Measurements from ENCODE around the gene HDLBP.

Gene HDLBP

GRCh38 chr2:241187918-241188234 is 127.6 kb downstream of the HDLBP start:
- no peak for TF ChIP-seq FOXP2 (optimal IDR thresholded peaks at IDR 0.05; ENCODE audit: borderline replicate concordance, extremely low read depth, extremely low read length, insufficient read depth)
- TF ChIP-seq, protein P1, sequence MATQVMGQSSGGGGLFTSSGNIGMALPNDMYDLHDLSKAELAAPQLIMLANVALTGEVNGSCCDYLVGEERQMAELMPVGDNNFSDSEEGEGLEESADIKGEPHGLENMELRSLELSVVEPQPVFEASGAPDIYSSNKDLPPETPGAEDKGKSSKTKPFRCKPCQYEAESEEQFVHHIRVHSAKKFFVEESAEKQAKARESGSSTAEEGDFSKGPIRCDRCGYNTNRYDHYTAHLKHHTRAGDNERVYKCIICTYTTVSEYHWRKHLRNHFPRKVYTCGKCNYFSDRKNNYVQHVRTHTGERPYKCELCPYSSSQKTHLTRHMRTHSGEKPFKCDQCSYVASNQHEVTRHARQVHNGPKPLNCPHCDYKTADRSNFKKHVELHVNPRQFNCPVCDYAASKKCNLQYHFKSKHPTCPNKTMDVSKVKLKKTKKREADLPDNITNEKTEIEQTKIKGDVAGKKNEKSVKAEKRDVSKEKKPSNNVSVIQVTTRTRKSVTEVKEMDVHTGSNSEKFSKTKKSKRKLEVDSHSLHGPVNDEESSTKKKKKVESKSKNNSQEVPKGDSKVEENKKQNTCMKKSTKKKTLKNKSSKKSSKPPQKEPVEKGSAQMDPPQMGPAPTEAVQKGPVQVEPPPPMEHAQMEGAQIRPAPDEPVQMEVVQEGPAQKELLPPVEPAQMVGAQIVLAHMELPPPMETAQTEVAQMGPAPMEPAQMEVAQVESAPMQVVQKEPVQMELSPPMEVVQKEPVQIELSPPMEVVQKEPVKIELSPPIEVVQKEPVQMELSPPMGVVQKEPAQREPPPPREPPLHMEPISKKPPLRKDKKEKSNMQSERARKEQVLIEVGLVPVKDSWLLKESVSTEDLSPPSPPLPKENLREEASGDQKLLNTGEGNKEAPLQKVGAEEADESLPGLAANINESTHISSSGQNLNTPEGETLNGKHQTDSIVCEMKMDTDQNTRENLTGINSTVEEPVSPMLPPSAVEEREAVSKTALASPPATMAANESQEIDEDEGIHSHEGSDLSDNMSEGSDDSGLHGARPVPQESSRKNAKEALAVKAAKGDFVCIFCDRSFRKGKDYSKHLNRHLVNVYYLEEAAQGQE (IDR thresholded peaks at IDR 0.05; ENCODE audit: insufficient read depth in 1 of 2, low read depth in 2 of 2, low read length in 2 of 2): no peak

GRCh38 chr2:241187101-241187917 is 128.2 kb downstream of the HDLBP start:
- no peak for TF ChIP-seq TAF1 (IDR thresholded peaks at IDR 0.05; ENCODE audit: borderline replicate concordance, insufficient read depth, low read length)
- no peak for TF ChIP-seq SIN3A (IDR thresholded peaks at IDR 0.05; ENCODE audit: borderline replicate concordance, insufficient read depth, low read length)
- TF ChIP-seq POLR2AphosphoS5 (IDR thresholded peaks at IDR 0.05; ENCODE audit: low read depth, low read length): no peak
- TF ChIP-seq FOXP2 (optimal IDR thresholded peaks at IDR 0.05; ENCODE audit: borderline replicate concordance, extremely low read depth, extremely low read length, insufficient read depth): no peak
- TF ChIP-seq, protein P1 (IDR thresholded peaks at IDR 0.05; ENCODE audit: insufficient read depth in 1 of 2, low read depth in 2 of 2, low read length in 2 of 2): no peak

DNA sequence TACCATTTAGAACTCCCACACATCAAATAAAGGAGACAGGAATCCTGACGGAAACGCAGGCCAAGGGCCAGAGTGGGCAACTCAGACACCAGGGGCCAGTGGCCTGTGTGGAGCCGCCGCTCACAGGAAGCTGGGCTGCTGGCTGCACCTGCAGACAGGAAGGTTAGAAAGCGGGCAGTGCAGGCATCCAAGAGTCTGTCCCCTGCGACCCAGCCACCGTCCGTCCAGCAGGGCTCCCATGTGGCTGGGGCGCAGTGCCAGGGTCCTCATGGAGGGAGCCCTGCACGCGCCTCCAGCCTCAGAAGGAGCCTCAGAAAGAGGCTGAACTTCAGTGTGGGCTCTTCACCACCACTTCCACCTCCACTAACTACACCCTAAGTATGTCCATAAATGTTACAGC is 129.5 kb downstream of the HDLBP start:
- TF ChIP-seq FOXP2 (optimal IDR thresholded peaks at IDR 0.05; ENCODE audit: borderline replicate concordance, extremely low read depth, extremely low read length, insufficient read depth): no peak
- no peak for TF ChIP-seq TAF1 (IDR thresholded peaks at IDR 0.05; ENCODE audit: borderline replicate concordance, insufficient read depth, low read length)
- no peak for TF ChIP-seq SIN3A (IDR thresholded peaks at IDR 0.05; ENCODE audit: borderline replicate concordance, insufficient read depth, low read length)
- TF ChIP-seq, protein P1 (IDR thresholded peaks at IDR 0.05; ENCODE audit: insufficient read depth in 1 of 2, low read depth in 2 of 2, low read length in 2 of 2): no peak
- TF ChIP-seq POLR2AphosphoS5 (IDR thresholded peaks at IDR 0.05; ENCODE audit: low read depth, low read length): no peak

- TF ChIP-seq POLR2AphosphoS5 (IDR thresholded peaks at IDR 0.05; ENCODE audit: low read depth, low read length) (no peak), TAF1 (IDR thresholded peaks at IDR 0.05; ENCODE audit: borderline replicate concordance, insufficient read depth, low read length) (no peak), SIN3A (IDR thresholded peaks at IDR 0.05; ENCODE audit: borderline replicate concordance, insufficient read depth, low read length) (no peak), FOXP2 (optimal IDR thresholded peaks at IDR 0.05; ENCODE audit: borderline replicate concordance, extremely low read depth, extremely low read length, insufficient read depth) (no peak)
- TF ChIP-seq, protein P1 (IDR thresholded peaks at IDR 0.05; ENCODE audit: insufficient read depth in 1 of 2, low read depth in 2 of 2, low read length in 2 of 2): no peak
Observed at GRCh38 chr2:241184901-241185300, 130.6 kb downstream of the HDLBP start.

- TF ChIP-seq TAF1 (IDR thresholded peaks at IDR 0.05; ENCODE audit: borderline replicate concordance, insufficient read depth, low read length) (no peak), SIN3A (IDR thresholded peaks at IDR 0.05; ENCODE audit: borderline replicate concordance, insufficient read depth, low read length) (no peak), FOXP2 (optimal IDR thresholded peaks at IDR 0.05; ENCODE audit: borderline replicate concordance, extremely low read depth, extremely low read length, insufficient read depth) (no peak), POLR2AphosphoS5 (IDR thresholded peaks at IDR 0.05; ENCODE audit: low read depth, low read length) (no peak)
- TF ChIP-seq, protein P1 (IDR thresholded peaks at IDR 0.05; ENCODE audit: insufficient read depth in 1 of 2, low read depth in 2 of 2, low read length in 2 of 2): no peak
Observed at GRCh38 chr2:241183221-241183620, 132.3 kb downstream of the HDLBP start.

All from PFSK-1 (cell line).